NCI-H2227 treated with DMSO at 0.1 percent for 48 hours (cell line): ENCODE results near the gene IL17RB.

Experiments
- DNase-seq: peaks from one replicate; lab custom pipeline; 2025; lab: John Stamatoyannopoulos, UW

Gene IL17RB

DNA sequence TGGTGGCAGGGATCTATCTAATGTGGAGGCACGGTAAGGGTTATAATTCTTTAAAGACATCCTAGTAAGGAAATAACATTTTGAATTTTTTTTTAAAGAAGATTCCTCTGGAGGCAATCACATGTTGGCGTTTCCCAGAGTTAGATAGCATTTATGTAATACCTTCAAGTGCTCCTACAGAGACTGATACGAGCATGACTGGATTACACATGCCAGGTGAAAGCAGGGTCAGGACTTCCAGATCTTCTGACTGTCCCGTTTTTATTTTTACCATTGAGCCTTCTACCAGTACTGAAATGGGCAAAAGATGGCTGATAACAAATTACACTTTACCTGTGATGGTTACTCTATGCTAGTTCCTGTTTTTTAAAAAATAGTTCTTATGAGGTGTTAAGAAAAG, 13.8 kb downstream of the IL17RB start:
- DNase-seq = no peak

DNA sequence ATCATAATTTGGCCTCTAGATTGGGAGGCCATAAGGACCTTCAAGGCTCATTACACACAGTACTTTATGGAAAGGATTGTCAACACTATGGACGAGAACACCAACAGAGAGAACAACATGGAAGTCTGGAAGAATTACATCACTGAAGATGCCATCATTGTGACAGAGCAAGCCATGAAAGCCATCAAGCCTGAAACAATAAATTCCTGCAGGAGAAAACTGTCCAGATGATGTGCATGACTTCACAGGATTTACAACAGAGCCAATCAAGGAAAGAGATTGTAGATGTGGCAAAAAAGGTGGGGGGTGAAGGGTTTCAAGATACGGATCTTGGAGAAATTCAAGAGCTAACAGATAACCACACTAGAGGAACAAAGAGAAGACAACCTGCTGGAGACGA, 15.9 kb downstream of the IL17RB start:
- no peak for DNase-seq

DNA sequence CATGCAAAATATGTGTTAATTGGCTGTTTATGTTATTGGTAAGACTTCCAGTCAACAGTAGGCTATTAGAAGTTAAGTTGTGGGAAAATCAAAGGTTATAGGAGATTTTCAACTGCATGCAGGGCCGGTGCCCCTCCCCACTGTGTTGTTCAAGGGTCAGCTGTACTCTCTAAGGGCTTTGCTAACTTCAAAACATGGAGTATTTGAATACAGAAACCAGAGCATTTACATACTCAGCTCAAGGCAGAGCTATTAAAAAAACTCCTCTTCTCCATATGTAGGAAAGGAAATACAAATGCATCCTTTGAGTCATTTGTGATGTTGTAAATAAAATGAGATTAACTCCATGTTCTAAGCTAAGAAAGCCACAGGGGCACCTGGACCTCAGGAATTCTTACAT, 16.8 kb downstream of the IL17RB start:
- DNase-seq = no peak

DNA sequence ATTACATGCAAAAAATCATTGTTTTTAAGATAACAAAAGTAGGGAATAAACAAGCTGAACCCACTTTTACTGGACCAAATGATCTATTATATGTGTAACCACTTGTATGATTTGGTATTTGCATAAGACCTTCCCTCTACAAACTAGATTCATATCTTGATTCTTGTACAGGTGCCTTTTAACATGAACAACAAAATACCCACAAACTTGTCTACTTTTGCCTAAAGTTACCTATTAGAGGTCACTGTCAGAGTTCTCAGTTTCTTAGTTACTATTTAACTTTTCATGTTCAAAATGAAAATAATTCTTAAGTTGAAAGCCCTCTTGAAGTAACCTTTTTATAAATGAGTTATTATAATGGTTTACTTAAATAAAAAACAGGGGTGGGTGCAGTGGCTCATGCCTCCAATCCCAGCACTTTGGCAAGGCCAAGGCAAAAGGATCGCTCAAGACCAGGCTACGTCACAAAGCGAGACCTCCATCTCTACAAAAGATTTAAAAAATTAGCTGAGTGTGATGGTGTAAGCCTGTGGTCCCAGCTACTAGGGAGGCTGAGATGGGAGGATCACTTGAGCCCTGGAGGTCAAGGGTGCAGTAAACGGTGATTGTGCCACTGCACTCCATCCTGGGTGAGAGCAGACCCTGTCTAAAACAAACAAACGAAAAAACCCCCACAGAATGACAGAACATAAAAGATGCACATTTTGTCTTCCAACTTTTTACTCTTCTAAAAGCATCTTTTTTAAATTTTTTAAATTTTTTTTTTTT, 19.5 kb downstream of the IL17RB start:
- no peak for DNase-seq

DNA sequence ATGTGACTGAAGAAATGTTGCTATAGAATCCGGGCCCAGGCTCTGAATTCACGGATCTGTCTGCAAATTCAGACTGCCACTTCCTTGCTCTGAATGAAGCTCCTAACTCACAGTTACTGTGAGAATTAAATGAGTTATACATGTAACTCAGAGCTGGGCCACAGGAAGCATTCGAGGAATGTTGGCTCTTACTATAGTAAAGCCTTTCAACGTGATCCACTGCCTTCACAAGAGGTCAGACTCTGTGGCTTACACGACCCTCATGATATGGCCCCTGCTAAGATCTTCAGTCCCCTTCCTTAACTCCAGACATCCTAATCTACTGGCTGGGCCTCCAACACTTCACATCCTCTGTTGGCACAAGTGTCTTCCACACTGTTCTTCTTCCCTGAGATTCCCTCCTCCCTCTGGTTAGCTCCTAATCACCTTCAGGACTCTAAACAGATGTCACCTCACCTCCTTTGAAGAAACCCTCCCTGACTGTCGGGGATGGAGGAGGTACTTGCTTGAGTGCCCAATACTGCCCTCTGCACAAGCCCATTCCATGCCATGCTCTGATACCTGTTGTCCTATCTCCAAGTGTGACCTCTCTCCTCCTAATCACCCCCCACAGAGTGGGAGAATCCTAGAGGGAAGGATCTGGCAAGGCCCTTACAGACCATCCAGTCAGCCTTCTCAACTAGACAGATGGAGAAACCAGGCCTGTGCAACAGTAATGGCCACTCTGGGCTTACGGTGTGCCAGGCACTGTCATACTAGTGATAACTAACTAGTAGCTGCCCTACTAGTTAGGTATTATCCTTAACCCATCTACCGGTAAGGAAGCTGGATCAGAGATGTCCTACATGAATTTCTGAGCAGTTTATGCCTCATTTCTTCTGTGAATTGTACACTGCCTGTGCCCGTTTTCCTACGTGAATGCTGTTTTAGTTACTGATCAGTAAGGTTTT, 34.3 kb downstream of the IL17RB start:
- DNase-seq = no peak

DNA sequence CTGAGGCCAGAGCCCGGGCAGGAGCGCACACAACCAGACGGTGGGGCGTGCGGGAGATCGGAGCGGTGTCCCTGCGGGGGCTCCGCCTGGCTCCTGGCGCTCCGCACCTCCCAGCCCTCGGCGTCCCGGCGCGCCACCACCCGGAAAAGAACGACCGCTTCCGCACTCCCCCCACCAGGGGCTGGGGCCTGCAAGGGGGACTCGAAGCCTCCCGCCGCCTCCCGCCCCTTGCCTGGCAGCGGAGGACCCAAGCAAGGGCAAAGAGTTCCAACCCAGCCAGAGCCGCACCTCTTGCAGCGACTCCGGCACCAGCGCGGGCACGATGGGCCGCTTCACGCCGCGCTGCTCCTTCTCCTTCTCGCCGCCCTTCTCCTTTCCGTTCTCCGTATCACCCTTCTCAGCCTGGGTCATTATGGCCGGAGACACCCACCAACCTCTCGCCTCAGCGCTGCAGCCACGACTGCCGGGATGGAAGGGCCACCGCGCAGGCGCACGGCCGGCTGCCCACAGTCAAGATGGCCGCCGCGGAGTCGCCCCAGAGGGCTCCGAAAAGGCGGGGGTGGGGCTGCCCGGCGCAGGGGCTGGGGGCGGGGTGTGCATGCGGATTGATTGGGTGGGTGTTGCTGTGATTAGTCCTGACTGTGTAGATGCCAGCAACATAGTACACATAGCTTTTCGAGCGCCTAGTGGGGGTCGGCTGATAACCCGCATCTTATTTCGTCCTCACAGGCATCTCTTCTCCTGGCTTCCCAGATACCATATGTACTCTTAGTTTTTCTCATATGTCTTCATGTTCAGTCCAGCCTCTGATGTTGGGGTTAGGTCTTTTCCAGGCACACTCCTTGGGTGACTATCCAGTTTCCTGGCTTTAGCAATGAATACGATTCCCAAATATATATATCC, 35.6 kb downstream of the IL17RB start, which contains the start of gene ACTR8:
ACTR8 (minus strand) TSS at position 462 of the 903 bp plus-strand sequence; CDS start at position 411, 51 bp downstream.
- DNase-seq = peak; percentile 76

DNA sequence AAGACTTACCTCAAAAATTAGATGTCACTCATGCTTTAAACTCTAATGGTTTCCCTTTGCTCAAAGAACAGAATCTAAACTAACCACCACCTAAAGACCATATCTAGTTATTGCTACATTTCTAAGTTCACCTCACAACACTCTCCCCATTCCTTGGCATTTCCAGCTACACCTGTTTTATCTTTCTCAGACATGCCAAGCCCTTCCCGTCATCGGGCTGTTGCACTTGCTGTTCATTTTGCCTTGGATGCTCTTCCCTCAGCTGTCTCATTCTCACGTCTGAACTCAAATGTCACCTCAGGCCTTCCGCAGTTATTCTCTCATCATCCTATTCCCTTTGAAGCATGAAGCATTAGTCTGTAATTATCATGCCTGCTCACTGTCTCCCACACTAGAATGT, 36.6 kb downstream of the IL17RB start:
- no peak for DNase-seq

- no peak for DNase-seq
Observed at GRCh38 chr3:53884623-53885022, 38.3 kb downstream of the IL17RB start.

DNA sequence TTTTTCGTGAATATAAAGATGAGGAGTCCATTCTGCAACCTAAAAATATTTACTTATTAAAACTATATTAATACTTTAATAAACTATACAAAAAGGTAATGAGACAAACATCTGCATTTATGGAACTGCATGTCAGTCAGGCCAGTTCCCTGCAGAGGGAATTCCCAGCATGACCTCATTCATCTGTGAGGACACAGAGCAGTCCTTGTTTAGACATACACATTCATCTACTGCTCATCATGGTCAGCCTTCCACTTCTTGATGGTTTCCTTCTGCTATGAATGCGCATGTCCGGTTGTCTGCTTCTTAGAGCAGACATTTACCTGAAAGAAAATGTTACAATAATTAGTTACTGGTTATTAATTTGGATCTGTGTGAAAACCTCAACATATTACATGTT, 38.9 kb downstream of the IL17RB start:
- DNase-seq = no peak

- DNase-seq = no peak
Observed at GRCh38 chr3:53887446-53887845, 41.1 kb downstream of the IL17RB start.

GRCh38 chr3:53888232-53888631, 41.9 kb downstream of the IL17RB start:
- no peak for DNase-seq

- no peak for DNase-seq
Observed at GRCh38 chr3:53890726-53891475, 44.5 kb downstream of the IL17RB start.

GRCh38 chr3:53891497-53892285, 45.3 kb downstream of the IL17RB start, which contains the start of gene SELENOK:
TSS of gene SELENOK (minus strand) at chr3:53891859.
- DNase-seq = peak; percentile 90

DNA sequence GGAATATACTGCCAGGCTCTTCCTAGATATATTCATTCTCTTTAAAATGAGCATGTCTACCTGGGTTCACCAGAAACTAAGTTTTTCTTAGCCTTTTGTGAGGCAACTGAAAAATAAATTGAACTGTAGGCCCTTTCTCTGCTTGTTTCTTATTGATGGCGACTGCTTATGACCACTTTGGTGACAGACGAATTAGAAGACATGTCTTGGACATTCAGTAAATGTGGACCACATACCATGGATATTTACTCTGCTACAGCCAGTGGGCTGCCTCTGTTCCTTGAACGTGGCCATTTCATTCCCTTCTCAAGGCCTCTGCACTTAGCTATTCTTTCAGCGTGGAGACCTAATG, 45.9 kb downstream of the IL17RB start:
- DNase-seq = no peak

DNA sequence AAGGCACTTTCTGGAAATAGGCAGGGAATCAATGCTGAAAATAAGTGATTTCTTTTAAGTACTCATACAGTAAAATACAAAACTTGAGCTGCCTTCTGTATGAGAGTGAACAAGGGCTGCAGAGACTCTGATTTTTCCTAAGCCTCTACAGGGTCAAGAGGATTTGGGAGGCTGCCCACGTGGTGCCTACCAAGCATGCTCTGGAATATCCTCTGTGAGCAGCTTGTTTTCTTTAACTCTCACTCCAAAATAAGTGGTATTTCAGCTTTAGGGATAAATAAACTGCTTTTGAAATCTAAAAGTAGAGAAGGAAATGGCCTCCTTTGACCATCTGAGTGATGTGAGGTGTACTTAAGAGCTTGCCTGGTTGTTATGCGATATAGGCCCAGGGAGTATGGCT, 53.4 kb downstream of the IL17RB start:
- DNase-seq = no peak

- DNase-seq = no peak
Observed at GRCh38 chr3:53900666-53901331, 54.4 kb downstream of the IL17RB start.

DNA sequence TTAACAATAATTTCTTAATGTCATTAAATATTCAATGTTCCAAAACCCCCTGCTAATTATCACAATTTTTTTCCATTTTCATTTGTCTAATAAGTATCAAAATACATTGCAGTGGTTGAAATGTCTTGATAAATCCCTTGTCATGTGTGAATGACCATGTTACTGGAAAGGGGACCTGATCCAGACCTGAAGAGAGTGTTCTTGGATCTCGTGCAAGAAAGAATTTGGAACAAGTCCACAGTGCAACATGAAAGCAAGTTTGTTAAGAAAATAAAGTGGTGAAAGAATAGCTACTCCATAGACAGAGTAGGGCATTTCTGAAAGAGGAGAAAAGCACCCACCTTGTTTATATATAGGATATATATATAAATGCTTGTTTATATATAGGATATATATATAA, 55.7 kb downstream of the IL17RB start:
- no peak for DNase-seq

- no peak for DNase-seq
Observed at GRCh38 chr3:53902711-53903110, 56.3 kb downstream of the IL17RB start.

DNA sequence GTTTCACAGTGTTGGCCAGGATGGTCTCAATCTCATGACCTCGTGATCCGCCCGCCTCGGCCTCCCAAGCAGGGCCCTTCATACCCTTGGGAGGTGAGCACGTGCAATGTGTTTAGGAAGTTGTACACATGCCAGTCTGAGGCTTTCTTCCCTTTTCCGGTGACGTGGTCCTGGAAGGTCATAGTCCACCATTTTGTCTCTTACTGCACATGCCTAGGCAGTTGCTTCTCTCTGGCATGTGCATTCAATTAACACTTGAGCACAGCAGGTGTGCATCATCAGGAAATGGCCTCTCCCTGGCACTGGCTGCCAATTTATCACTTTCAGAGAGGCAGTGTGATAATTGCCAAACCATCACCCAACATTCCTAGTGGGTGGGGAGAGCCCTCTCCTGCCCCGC, 67.0 kb downstream of the IL17RB start:
- no peak for DNase-seq
